Measurements from ENCODE around the gene TMEM252. TPM values are rescaled to one million over a fixed set of nuclear protein-coding genes. Genes with fewer than 3 reads are reported as not detected.

Gene TMEM252
- polyA plus RNA-seq, 1 experiment = not detected

GRCh38 chr9:68533678-68534077, 7.0 kb downstream of the TMEM252 start:
- CTCF ChIA-PET = no interaction called here
- Histone ChIP-seq H3K27ac (ENCODE audit: low read depth, low read length) (no peak overlapping the region), H3K27me3 (ENCODE audit: control insufficient read depth, insufficient read depth, low read length) (no peaks in the 10 kb centered on the region), H3K4me3 (ENCODE audit: low read depth, low read length) (no peak overlapping the region), H3K9me3 (ENCODE audit: control insufficient read depth, insufficient read depth, low read length) (no peaks in the 10 kb centered on the region)
- no peak for DNase-seq (ENCODE audit: low read depth, low spot score)
- no peak for TF ChIP-seq CTCF (IDR thresholded peaks at IDR 0.05; ENCODE audit: low read depth, low read length)
- POLR2A ChIA-PET = no interaction called here

- no peak for DNase-seq (ENCODE audit: low read depth, low spot score)
- CTCF ChIA-PET = no interaction called here
Observed at GRCh38 chr9:68532131-68532530, 8.6 kb downstream of the TMEM252 start.

GRCh38 chr9:68530618-68531017, 10.1 kb downstream of the TMEM252 start:
- H3K4me3 ChIP-seq (ENCODE audit: low read depth, low read length) = no peak overlapping the region
- ChIA-PET CTCF (no interaction called here), POLR2A (no interaction called here)
- no peaks in the 10 kb centered on the region for H3K27me3 ChIP-seq (ENCODE audit: control insufficient read depth, insufficient read depth, low read length)
- DNase-seq (ENCODE audit: low read depth, low spot score) = no peak
- no peak overlapping the region for H3K27ac ChIP-seq (ENCODE audit: low read depth, low read length)
- no peak for TF ChIP-seq CTCF (IDR thresholded peaks at IDR 0.05; ENCODE audit: low read depth, low read length)
- no peaks in the 10 kb centered on the region for H3K9me3 ChIP-seq (ENCODE audit: control insufficient read depth, insufficient read depth, low read length)

More at GRCh38 chr9:68532131-68532530, 8.6 kb downstream of the TMEM252 start:
- no peak for TF ChIP-seq CTCF (IDR thresholded peaks at IDR 0.05; ENCODE audit: low read depth, low read length)
- no peak overlapping the region for H3K27ac ChIP-seq (ENCODE audit: low read depth, low read length)
- H3K9me3 ChIP-seq (ENCODE audit: control insufficient read depth, insufficient read depth, low read length) = no peaks in the 10 kb centered on the region
- no peak overlapping the region for H3K4me3 ChIP-seq (ENCODE audit: low read depth, low read length)
- POLR2A ChIA-PET = no interaction called here
- no peaks in the 10 kb centered on the region for H3K27me3 ChIP-seq (ENCODE audit: control insufficient read depth, insufficient read depth, low read length)

- ChIA-PET CTCF (no interaction called here), POLR2A (no interaction called here)
- no peak overlapping the region for H3K4me3 ChIP-seq (ENCODE audit: low read depth, low read length)
- H3K27me3 ChIP-seq (ENCODE audit: control insufficient read depth, insufficient read depth, low read length) = no peaks in the 10 kb centered on the region
- no peak overlapping the region for H3K27ac ChIP-seq (ENCODE audit: low read depth, low read length)
- DNase-seq (ENCODE audit: low read depth, low spot score) = no peak
- H3K9me3 ChIP-seq (ENCODE audit: control insufficient read depth, insufficient read depth, low read length) = no peaks in the 10 kb centered on the region
- TF ChIP-seq CTCF (IDR thresholded peaks at IDR 0.05; ENCODE audit: low read depth, low read length) = no peak
Observed at GRCh38 chr9:68523367-68523936, 17.2 kb downstream of the TMEM252 start.

GRCh38 chr9:68522954-68523353, 17.7 kb downstream of the TMEM252 start:
- Histone ChIP-seq H3K4me3 (ENCODE audit: low read depth, low read length) (no peak overlapping the region), H3K9me3 (ENCODE audit: control insufficient read depth, insufficient read depth, low read length) (no peaks in the 10 kb centered on the region; the same call in 1 of the 2 replicates), H3K27ac (ENCODE audit: low read depth, low read length) (no peak overlapping the region), H3K27me3 (ENCODE audit: control insufficient read depth, insufficient read depth, low read length) (no peaks in the 10 kb centered on the region)
- POLR2A ChIA-PET = no interaction called here
- DNase-seq (ENCODE audit: low read depth, low spot score) = no peak
- CTCF ChIA-PET = no interaction called here
- TF ChIP-seq CTCF (IDR thresholded peaks at IDR 0.05; ENCODE audit: low read depth, low read length) = no peak
